AG04449 (cell line): ENCODE results near the gene ESYT3.
"Not testable (repeated sequence)": the region's sequence is repeated elsewhere in the genome, so short reads cannot be mapped to it uniquely, and the experiment has no call there.

Experiments used
- CTCF ChIA-PET: fragments of 350-600 bp; formaldehyde crosslinking; extraction: SDS; loops from one replicate; lab custom pipeline; 2021; ENCODE audit warnings: antibody characterized with exemption; lab: Yijun Ruan, JAX
- POLR2A ChIA-PET: fragments of 400-600, 350-600 bp; formaldehyde crosslinking; extraction: SDS; loops from one replicate; lab custom pipeline; 2020; ENCODE audit warnings: antibody characterized with exemption, inconsistent platforms; lab: Yijun Ruan, JAX
- DNase-seq: peaks from one replicate; pipeline ENCODE4 v3.0.0-alpha.2; 2010; ENCODE audit warnings: low read depth, low spot score
- H3K4me3 ChIP-seq: 2 replicates; pipeline ENCODE4 v1.5.1; 2011; ENCODE audit warnings: low read depth, mild to moderate bottlenecking, control low read depth, low read length
- TF ChIP-seq, protein P1 (sequence below): IDR thresholded peaks from one replicate; pipeline ENCODE4 v1.5.1; 2011; ENCODE audit warnings: mild to moderate bottlenecking, moderate library complexity, low read length, control low read depth, inconsistent platforms; ENCODE audit not compliant: insufficient read depth; ENCODE audit errors: missing control alignments

Gene ESYT3

DNA sequence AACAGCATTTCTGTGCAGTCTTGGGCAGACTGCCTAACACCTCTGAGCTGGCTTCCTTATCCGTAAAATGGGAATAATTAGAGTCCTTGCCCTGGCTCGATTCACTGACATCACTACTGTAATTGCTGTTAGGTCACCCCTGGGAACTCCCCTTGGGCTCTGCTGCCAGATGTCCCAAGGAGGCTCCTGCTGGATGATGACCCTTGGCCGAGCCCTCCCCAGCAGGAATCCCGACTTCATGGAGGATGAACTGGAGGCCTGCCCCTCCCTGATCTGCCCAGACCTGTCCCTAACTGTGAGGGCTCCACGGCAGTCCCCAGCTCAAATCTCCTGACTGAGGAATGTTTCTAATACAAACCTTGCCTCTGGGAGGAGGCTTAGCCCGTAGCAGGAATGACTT lies 18.0 kb downstream of the ESYT3 start:
- CTCF ChIA-PET: interaction anchor here (2.6 kb wide), 1 partner anchor 34 kb away, joined by 10 read pairs; no protein-coding TSS in a partner anchor

DNA sequence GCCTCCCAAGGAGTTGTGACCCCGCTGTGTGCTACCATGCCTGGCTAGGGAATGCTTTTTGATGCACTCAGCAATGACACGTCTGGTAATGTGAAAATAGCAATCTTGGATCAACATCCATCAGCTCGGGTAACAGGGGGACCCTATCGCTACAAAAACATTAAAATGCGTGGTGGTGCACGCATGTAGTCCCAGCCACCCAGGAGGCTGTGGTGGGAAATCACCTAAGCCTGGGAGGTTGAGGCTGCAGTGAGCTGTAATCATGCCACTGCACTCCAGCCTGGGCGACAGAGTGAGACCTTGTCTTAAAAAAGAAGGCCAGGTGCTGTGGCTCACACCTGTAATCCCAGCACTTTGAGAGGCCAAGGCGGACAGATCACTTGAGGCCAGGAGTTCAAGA lies 19.5 kb downstream of the ESYT3 start:
- POLR2A ChIA-PET, CTCF ChIA-PET, DNase-seq, H3K4me3 ChIP-seq: not testable (repeated sequence)

More for the DNA sequence above, 18.0 kb downstream of the ESYT3 start:
- no peak overlapping the region for H3K4me3 ChIP-seq
- no peak for DNase-seq
- TF ChIP-seq, protein P1, sequence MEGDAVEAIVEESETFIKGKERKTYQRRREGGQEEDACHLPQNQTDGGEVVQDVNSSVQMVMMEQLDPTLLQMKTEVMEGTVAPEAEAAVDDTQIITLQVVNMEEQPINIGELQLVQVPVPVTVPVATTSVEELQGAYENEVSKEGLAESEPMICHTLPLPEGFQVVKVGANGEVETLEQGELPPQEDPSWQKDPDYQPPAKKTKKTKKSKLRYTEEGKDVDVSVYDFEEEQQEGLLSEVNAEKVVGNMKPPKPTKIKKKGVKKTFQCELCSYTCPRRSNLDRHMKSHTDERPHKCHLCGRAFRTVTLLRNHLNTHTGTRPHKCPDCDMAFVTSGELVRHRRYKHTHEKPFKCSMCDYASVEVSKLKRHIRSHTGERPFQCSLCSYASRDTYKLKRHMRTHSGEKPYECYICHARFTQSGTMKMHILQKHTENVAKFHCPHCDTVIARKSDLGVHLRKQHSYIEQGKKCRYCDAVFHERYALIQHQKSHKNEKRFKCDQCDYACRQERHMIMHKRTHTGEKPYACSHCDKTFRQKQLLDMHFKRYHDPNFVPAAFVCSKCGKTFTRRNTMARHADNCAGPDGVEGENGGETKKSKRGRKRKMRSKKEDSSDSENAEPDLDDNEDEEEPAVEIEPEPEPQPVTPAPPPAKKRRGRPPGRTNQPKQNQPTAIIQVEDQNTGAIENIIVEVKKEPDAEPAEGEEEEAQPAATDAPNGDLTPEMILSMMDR: no peak
- POLR2A ChIA-PET: no interaction called here

DNA sequence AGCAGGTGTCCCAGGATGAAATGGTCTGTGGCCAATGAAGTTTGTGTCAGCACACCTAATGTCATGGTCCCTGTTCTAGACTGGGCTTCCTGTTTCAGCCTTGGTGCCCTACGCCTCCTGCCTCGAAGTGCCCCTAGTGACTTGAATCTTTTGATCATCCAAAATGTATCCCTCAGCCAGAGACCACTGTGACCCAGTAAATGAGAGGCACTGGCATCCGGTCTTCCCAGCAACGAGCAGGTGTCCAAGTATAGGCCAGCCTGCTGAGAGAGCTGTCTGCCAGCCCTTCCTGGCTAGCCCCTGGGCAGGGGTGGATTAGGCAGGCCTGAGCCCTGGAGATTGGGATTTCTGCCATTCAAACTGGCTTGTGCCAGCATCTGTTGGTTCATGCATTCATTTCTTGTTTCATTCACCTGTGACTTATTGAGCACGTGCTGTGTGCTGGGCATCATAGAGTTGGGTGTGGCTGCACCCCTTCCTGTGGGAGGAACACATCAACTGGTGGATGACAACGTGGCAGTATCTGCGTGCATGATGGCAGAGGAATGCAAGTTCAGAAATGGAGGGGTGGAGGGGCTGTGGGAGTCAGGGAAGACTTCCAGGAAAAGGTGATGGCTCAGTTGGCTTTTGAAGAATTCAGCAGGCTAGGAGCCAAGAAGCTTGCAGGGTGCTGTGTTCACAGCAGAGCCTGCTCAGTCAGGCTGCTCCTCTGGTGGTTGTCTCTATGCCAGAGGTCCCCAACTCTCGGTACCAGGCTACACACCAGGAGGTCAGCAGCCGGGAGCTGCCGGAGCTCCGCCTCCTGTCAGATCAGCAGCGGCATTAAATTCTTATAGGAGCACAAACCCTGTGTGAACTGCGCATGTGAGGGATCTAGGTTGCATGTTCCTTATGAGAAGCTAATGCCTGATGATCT lies 21.6 kb downstream of the ESYT3 start:
- TF ChIP-seq, protein P1: no peak
- H3K4me3 ChIP-seq: no peak overlapping the region
- ChIA-PET CTCF (no interaction called here), POLR2A (no interaction called here)
- DNase-seq: no peak

DNA sequence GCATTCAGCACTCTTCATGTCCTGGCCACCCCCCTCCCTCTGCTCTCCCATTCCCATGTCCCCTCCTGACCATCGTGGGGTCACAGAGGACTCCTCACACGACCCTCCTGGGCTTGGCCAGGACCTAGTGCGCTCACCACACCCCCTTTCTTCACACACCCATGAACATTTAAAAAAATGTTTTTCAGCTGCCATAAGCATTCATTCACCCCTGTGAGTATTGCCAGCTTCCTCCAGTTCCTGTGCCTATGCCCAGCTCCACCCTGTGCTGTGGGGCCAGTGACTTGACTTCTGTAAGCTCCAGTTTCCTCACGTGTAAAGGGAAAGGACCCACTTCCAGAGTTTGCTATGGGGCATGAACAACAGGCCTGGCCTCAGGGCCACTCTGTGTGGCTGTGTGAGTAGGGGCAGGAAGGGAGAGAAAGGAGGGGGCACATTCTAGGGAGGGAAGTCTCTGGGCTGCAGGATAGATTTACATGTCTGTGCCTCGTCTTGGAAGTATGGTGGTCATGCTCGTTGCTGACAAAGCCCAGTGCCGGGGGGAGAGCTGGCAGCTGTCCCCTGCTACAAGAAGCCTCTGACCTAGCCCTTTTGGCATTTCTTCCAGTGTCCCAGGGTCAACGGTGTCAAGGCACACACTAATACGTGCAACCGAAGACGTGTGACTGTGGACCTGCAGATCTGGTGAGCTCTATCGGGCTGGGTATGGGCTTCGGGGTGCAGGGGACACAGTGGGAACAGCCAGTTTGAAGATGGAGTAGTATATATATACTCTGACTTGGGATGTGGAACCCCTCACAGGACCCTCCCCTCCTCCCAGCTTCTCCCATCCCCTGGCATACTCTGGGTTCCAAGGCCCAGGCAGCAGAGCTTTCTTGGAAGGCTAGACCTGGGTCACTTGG lies 22.8 kb downstream of the ESYT3 start:
- H3K4me3 ChIP-seq: no peak overlapping the region
- TF ChIP-seq, protein P1: no peak
- ChIA-PET POLR2A (no interaction called here), CTCF (interaction anchor here (0.7 to 1.7 kb wide), 3 partner anchors 40 to 466 kb away, joined by 3 to 5 read pairs (median 4); no protein-coding TSS in a partner anchor)
- no peak for DNase-seq

DNA sequence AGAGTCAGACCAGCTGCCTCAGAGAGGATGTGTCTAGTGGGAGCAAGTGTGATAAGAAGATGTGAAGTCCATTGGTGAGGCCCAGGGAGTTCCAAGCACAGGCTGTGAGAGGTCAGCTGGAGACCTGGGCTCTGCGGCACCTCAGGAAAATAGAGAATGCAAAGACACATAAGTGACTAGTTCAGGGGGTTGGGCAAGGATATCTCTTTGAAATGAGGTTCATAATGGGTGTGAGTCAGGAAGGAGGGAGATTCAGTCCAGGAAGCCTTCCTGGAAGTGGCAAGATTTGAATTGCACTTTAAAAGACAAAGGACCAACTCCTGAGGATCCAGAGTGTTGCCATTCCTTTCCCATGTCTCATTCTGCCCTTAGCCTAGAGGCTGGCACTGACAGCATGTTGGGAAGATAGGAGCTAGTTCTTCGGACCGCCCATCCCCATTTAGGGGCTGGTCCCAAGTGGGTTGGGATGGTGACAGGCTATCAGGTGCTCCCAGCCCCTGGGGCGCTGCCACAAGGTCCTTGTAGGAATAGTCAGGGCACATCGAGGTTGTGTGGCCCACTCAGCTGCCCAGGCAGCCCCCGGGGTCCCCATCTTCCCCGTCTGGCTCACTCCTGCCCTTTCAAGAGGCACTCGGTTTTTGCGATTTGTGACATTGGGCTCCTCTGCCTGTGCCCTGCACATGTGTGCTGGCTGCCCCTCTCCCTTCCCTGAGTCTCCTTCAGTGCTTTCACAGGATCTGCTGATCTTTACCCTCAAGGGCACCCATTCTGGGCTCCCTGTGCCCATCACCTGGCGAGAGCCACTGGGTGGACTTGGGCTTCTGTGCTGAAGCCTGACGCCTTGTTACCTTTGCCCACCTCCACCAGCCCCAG lies 23.7 kb downstream of the ESYT3 start:
- ChIA-PET POLR2A (no interaction called here), CTCF (interaction anchor here (1.4 to 1.7 kb wide), 2 partner anchors 458 to 465 kb away, joined by 4 to 5 read pairs; no protein-coding TSS in a partner anchor)
- no peak for DNase-seq
- TF ChIP-seq, protein P1: no peak
- H3K4me3 ChIP-seq: no peak overlapping the region
